ENCODE data around the gene GNA14. TPM values are rescaled to one million over a fixed set of nuclear protein-coding genes. Genes with fewer than 3 reads are reported as not detected.

Gene GNA14
- total and polyA plus RNA-seq, 2 of the 8 experiments (the other 6 are each of a cell fraction or from before 2014, with no cell fraction given), result 3.4 to 6.3 TPM

GRCh38 chr9:77442436-77442835 lies 205.7 kb downstream of the GNA14 start:
- H2BK15ac ChIP-seq (ENCODE audit: low read length), result no peak overlapping the region
- H2BK5ac ChIP-seq (ENCODE audit: low read depth, low read length), result no peak overlapping the region
- H4K20me1 ChIP-seq (replicated peaks in 1 of 2; ENCODE audit: control insufficient read depth in 1 of 2, insufficient read depth in 2 of 2, low read length in 2 of 2), result no peaks in the 10 kb centered on the region
- H3K18ac ChIP-seq (ENCODE audit: extremely low read depth, low read length), result no peak overlapping the region
- no peak overlapping the region for H3K4me3 ChIP-seq (ENCODE audit: extremely low read depth in 1 of 4, insufficient read depth in 2 of 4, low read depth in 3 of 4, low read length in 4 of 4)
- H3K27me3 ChIP-seq (replicated peaks in 1 of 4; ENCODE audit: control insufficient read depth in 3 of 4, extremely low read depth in 1 of 4, insufficient read depth in 3 of 4, low read length in 3 of 4), result no peaks in the 10 kb centered on the region
- H2AK5ac ChIP-seq (ENCODE audit: low read depth, low read length), result no peak overlapping the region
- H3K27ac ChIP-seq (ENCODE audit: low read depth, low read length), result no peak overlapping the region
- no peaks in the 10 kb centered on the region for H3K79me1 ChIP-seq (ENCODE audit: low read depth, low read length)
- no peak overlapping the region for H2BK20ac ChIP-seq (ENCODE audit: low read length)
- no peak overlapping the region for H3K9ac ChIP-seq (replicated peaks in 1 of 4; ENCODE audit: extremely low read depth in 1 of 4, low read depth in 3 of 4, low read length in 3 of 4)
- peaks cover 0 to 6% (median 4%) of the 10 kb centered on the region in 4 experiments; a peak in 5 of 7 replicates for H3K4me1 ChIP-seq (replicated peaks in 1 of 4; ENCODE audit: control insufficient read depth in 3 of 4, insufficient read depth in 4 of 4, low read length in 3 of 4)
- H4K5ac ChIP-seq (ENCODE audit: insufficient read length, low read depth, low read length), result no peak overlapping the region
- H4K8ac ChIP-seq (ENCODE audit: extremely low read depth, insufficient read depth, low read length), result no peak overlapping the region
- H3K14ac ChIP-seq (ENCODE audit: insufficient read length), result no peak overlapping the region
- no peak overlapping the region for H3K4ac ChIP-seq (replicated peaks; ENCODE audit: insufficient read length, low read depth, low read length)
- FAIRE-seq (no peak), DNase-seq (ENCODE audit: low read depth in 1 of 2, low spot score in 2 of 2) (no peak)
- H2BK12ac ChIP-seq (ENCODE audit: low read depth, low read length), result no peak overlapping the region
- H2BK120ac ChIP-seq (replicated peaks; ENCODE audit: low read depth, low read length), result no peak overlapping the region
- 80% methylated on average over 1 of the region's 1 CpG; no CpG with 5 or more reads in 1 of the 2 experiments for WGBS, 2 experiments (ENCODE audit: extremely low coverage in 1 of 2, insufficient coverage in 1 of 2, insufficient read length in 1 of 2, insufficient replicate concordance in 2 of 2, low coverage in 1 of 2, low lambda C conversion rate in 2 of 2, missing lambda C conversion rate in 1 of 2)
- H3K36me3 ChIP-seq (ENCODE audit: control insufficient read depth in 2 of 4, insufficient read depth in 4 of 4, low read length in 3 of 4), result no peaks in the 10 kb centered on the region
- H4K91ac ChIP-seq (replicated peaks; ENCODE audit: insufficient read length, low read length), result no peak overlapping the region
- no peaks in the 10 kb centered on the region for H3K9me3 ChIP-seq (ENCODE audit: insufficient read depth in 2 of 2, low read depth in 1 of 2, low read length in 1 of 2)
- H3K79me2 ChIP-seq (ENCODE audit: control insufficient read depth in 1 of 2, insufficient read depth in 2 of 2, low read length in 2 of 2), result no peaks in the 10 kb centered on the region
- H3K23ac ChIP-seq (ENCODE audit: insufficient read length), result no peak overlapping the region
- no peak overlapping the region for H2AFZ ChIP-seq (ENCODE audit: low read length)
- H3K4me2 ChIP-seq (ENCODE audit: insufficient read depth in 1 of 2, low read depth in 2 of 2, low read length in 2 of 2), result no peak overlapping the region
- ChIA-PET POLR2A (ENCODE audit: partially characterized antibody) (interaction anchor here (1.0 to 1.9 kb wide), 3 partner anchors 15 to 21 kb away, joined by 3 to 4 read pairs (median 3); no protein-coding TSS in a partner anchor), CTCF (ENCODE audit: partially characterized antibody) (interaction anchor here (1.1 to 20.5 kb wide), 6 partner anchors 9 to 321 kb away, joined by 3 to 384 read pairs (median 8); no protein-coding TSS in a partner anchor)
- no peak overlapping the region for H3K56ac ChIP-seq (replicated peaks; ENCODE audit: insufficient read length, low read depth, low read length)
- 0 out of 2 replicates have a peak, but pooled peaks cover 1% of the 10 kb centered on the region for H3K23me2 ChIP-seq (ENCODE audit: low read depth, low read length)
- TF ChIP-seq HDAC2 (IDR thresholded peaks at IDR 0.05; ENCODE audit: borderline replicate concordance in 1 of 2, low read depth in 2 of 2, low read length in 2 of 2) (no peak), TAF7 (optimal IDR thresholded peaks at IDR 0.05; ENCODE audit: borderline replicate concordance, low read depth, low read length) (no peak), JUN (IDR thresholded peaks at IDR 0.05; ENCODE audit: low read depth, low read length) (no peak), ATF3 (IDR thresholded peaks at IDR 0.05; ENCODE audit: insufficient read depth, low read depth, low read length) (no peak), POLR2A (IDR thresholded peaks at IDR 0.05; ENCODE audit: control extremely low read depth in 1 of 2, low read depth in 2 of 2, low read length in 2 of 2) (no peak), GTF2F1 (IDR thresholded peaks at IDR 0.05; ENCODE audit: borderline replicate concordance, low read depth, low read length) (no peak), TBP (IDR thresholded peaks at IDR 0.05; ENCODE audit: low read depth, low read length) (no peak), SRF (IDR thresholded peaks at IDR 0.05; ENCODE audit: low read depth, low read length) (no peak), SP4 (IDR thresholded peaks at IDR 0.05; ENCODE audit: low read length) (no peak), ASH2L (IDR thresholded peaks at IDR 0.05; ENCODE audit: low read length) (no peak), NRF1 (IDR thresholded peaks at IDR 0.05; ENCODE audit: low read depth, low read length) (no peak)

All from H1 (cell line).